Right lobe of liver (tissue), 6 donors: Measurements from ENCODE around the gene ARPP21. TPM values are rescaled to one million over a fixed set of nuclear protein-coding genes. Genes with fewer than 3 reads are reported as not detected.
A peak's percentile ranks its signal among the peaks of the same experiment; 100 is the strongest.

Source experiments
- ATAC-seq, 4 donors: fragments of 200-7000 bp; cut with Tn5 transposase; one replicate each; pipeline ENCODE4 v1.9.1; 2020; ENCODE audit warnings: mild to moderate bottlenecking in 4 of 4, moderate library complexity in 4 of 4
- DNase-seq, 3 donors: peaks; one replicate each; pipeline ENCODE4 v3.0.0-alpha.2; 2020
- H3K27ac ChIP-seq, 3 donors: fragments of 200-600 bp; one replicate each; pipeline ENCODE4 v1.8.0; 2022
- H3K27me3 ChIP-seq, 2 donors: fragments of 200-600 bp; one replicate each; pipeline ENCODE4 v1.8.0; 2022
- H3K36me3 ChIP-seq, 4 donors: fragments of 200-600 bp; sonication (generic) in 1 of 4; one replicate each; pipeline versions ENCODE4 v1.5.1 to v1.8.0; 2017 to 2022; ENCODE audit warnings: control low read depth in 1 of 4
- H3K4me1 ChIP-seq, 4 donors: fragments of 200-600 bp; sonication (generic) in 1 of 4; one replicate each; pipeline versions ENCODE4 v1.5.1 to v1.8.0; 2017 to 2022; ENCODE audit warnings: control low read depth in 1 of 4
- H3K4me3 ChIP-seq, 3 donors: fragments of 200-600 bp; one replicate each; pipeline ENCODE4 v1.8.0; 2022
- H3K9me3 ChIP-seq, 4 donors: fragments of 200-600 bp; sonication (generic) in 1 of 4; one replicate each; pipeline versions ENCODE4 v1.5.1 to v1.8.0; 2017 to 2022; ENCODE audit warnings: control low read depth in 1 of 4
- POLR2A ChIP-seq: fragments of 450-650 bp; IDR thresholded peaks from one replicate; pipeline ENCODE4 v1.6.1; 2017; ENCODE audit warnings: antibody characterized with exemption, mild to moderate bottlenecking
- WGBS: methylation state at CpG from one replicate; pipeline ENCODE4 v1.1.6; 2018; ENCODE audit warnings: low coverage, low lambda C conversion rate; ENCODE audit not compliant: insufficient coverage; ENCODE audit errors: missing lambda C conversion rate; 5-methylcytosine and 5-hydroxymethylcytosine counted together
- intact Hi-C, 2 donors: fragments of 100-400 bp; cut with DNase I; formaldehyde crosslinking; loops; one replicate each; pipeline versions ENCODE4 v1.11.2 to v1.14.1; 2022
- total RNA-seq, 6 experiments: library from RNA; depleted of rRNA in 2 of 6; stranded (reverse); fragments of >200 nt in 2 of 6; fragmentation: NEBNext Ultra II Directional in 3 of 6; extraction: Animal tissue kit (Norgen Biotek cat#: 25700) in 3 of 6; gene quantifications; one replicate each; pipeline versions ENCODE4 v1.1.0 to v1.2.4, GENCODE V29; 2016 to 2023
- TF ChIP-seq, protein P1 (sequence below), 4 donors: fragments of 200-600 bp in 3 of 4; fragments of 450-650 bp in 1 of 4; IDR thresholded peaks; one replicate each; pipeline versions ENCODE4 v1.5.1 to v1.8.0; 2016 to 2022; ENCODE audit warnings: antibody characterized with exemption in 4 of 4, mild to moderate bottlenecking in 2 of 4
- donor health status: DM: no; HTN: yes; CAD: no.
- donor health status: DM: no; HTN: no; CAD: no.
- donor health status: DM: no; HTN: no; CAD: no.
- donor health status: DM: no; HTN: yes; CAD: no.
- donor health status: DM: no; HTN: yes; CAD: no.

Gene ARPP21
- total RNA-seq, 6 experiments from 2014 or later: 0.51 to 1.8 (median 0.92) TPM; not detected in 1

DNA sequence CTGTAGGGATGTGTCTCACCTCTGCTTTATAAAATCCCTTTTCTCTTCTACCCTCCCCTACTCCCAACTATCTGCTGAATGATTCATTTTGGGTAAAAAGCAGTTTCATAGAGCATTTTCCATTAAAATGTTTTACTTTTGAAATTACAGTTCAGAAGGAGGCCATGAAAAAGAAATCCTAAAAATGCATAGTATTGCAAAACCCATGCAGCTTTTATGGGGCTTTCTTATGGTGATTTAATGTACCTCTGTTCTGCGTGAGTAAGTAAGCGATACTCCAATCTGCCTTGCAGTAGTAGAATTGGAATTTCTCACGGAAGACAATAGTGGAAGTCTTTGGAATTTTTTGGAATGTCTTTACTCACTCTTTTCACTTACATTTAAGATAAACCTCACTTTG, 111.9 kb downstream of the ARPP21 start:
- Histone ChIP-seq H3K4me3 (no peak overlapping the region), H3K27ac (no peak overlapping the region), H3K36me3 (no peaks in the 10 kb centered on the region), H3K4me1 (no peaks in the 10 kb centered on the region), H3K27me3 (no peaks in the 10 kb centered on the region), H3K9me3 (no peaks in the 10 kb centered on the region)
- TF ChIP-seq, protein P1, sequence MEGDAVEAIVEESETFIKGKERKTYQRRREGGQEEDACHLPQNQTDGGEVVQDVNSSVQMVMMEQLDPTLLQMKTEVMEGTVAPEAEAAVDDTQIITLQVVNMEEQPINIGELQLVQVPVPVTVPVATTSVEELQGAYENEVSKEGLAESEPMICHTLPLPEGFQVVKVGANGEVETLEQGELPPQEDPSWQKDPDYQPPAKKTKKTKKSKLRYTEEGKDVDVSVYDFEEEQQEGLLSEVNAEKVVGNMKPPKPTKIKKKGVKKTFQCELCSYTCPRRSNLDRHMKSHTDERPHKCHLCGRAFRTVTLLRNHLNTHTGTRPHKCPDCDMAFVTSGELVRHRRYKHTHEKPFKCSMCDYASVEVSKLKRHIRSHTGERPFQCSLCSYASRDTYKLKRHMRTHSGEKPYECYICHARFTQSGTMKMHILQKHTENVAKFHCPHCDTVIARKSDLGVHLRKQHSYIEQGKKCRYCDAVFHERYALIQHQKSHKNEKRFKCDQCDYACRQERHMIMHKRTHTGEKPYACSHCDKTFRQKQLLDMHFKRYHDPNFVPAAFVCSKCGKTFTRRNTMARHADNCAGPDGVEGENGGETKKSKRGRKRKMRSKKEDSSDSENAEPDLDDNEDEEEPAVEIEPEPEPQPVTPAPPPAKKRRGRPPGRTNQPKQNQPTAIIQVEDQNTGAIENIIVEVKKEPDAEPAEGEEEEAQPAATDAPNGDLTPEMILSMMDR (IDR thresholded peaks at IDR 0.05): no peak
- no peak for TF ChIP-seq POLR2A
- DNase-seq (no peak), ATAC-seq (no peak)
- WGBS: 95% methylated on average over 3 of the region's 3 CpGs
- intact Hi-C loops: no loop called here

DNA sequence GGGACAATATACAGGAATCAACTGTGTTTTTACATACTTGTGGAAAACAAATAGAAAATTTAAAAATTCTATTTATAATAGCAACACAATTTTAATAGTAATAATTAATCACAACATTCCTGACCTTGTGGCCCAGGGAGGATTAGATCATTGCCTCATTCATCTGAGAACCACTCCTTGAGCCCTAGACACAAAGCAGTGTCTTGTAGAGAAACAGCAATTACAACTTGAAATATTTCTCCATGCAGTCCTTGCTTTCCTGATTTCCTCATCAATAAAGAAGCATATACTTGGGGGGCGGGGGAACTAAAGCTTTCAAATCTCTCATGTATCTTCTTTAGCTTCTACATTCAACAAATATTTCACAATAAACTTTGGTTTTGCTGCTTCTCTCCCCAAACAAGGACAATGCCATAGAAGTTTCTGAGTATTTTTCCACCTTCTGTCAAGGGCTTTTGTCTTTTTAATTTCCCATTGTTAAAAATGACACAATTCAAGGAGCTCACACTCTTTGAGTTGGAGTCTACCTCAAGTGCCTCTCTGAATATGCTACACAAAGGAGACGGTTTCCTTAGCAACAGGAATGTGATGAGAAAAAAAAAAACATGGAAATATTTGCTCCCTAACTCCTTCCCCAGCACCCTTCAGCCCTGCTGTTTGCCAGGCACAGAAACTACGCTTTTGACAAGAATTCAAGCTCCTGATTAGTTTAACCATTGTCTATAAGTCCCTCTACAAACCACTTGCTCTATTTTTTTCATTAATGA, 118.8 kb downstream of the ARPP21 start:
- no peaks in the 10 kb centered on the region for H3K9me3 ChIP-seq
- H3K4me3 ChIP-seq: no peak overlapping the region
- TF ChIP-seq, protein P1 (IDR thresholded peaks at IDR 0.05): no peak
- no peak for TF ChIP-seq POLR2A
- H3K4me1 ChIP-seq: peaks cover 0 to 5% (median 0%) of the 10 kb centered on the region in 4 donors
- H3K36me3 ChIP-seq: no peaks in the 10 kb centered on the region
- intact Hi-C loops: no loop called here
- WGBS: 60% methylated on average over 3 of the region's 3 CpGs
- H3K27ac ChIP-seq: no peak overlapping the region
- DNase-seq: no peak
- no peak for ATAC-seq
- H3K27me3 ChIP-seq: no peaks in the 10 kb centered on the region

DNA sequence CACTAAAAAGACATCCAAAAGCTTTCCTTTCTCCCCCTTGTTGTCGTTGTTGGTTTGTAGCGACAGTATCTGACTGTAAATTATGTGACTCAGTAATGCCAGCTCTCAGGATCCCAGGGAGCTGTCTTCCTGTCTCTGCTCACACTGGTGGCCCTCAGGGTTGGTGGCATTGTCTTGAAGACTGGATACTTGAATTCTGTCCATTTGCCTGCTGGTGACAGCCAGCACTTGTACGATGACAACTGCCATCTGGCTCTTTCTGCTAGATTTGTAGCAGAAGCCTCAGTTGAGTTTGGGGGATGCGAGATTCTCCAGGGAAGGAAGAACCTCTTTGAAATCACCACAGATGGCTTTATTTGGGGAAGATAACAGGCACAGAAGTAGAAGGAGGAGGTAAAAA, 120.8 kb downstream of the ARPP21 start:
- no peaks in the 10 kb centered on the region for H3K27me3 ChIP-seq
- 64% methylated on average over 4 of the region's 4 CpGs for WGBS
- peaks cover 0 to 5% (median 0%) of the 10 kb centered on the region in 4 donors for H3K4me1 ChIP-seq
- DNase-seq (no peak), ATAC-seq (no peak)
- H3K9me3 ChIP-seq: no peaks in the 10 kb centered on the region
- no peak overlapping the region for H3K27ac ChIP-seq
- H3K36me3 ChIP-seq: no peaks in the 10 kb centered on the region
- H3K4me3 ChIP-seq: no peak overlapping the region
- TF ChIP-seq POLR2A: no peak
- TF ChIP-seq, protein P1 (IDR thresholded peaks at IDR 0.05): no peak
- intact Hi-C loops: no loop called here

DNA sequence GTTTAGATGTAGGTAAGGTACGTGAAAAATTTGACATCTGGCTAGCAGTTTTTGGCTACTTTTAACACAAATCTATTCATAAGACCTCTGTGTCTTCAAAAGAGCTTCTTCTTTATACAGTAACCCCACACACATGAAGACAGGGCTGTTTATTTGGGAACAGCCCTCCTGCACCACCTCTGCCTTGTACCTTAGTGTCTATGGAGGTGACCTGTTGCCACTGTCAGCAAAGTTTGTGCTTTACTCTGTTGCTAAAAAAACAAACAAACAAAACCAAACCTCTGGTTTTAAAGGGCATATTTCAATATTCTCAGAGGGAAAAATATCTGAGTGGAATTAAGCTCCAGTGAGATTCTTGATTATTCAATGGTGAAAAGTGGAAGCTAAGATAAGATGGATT, 122.0 kb downstream of the ARPP21 start:
- intact Hi-C loops: no loop called here
- DNase-seq (no peak), ATAC-seq (peak; percentile 49 to 56 (median 54))
- no peaks in the 10 kb centered on the region for H3K27me3 ChIP-seq
- H3K9me3 ChIP-seq: no peaks in the 10 kb centered on the region
- H3K4me1 ChIP-seq: peaks cover 0 to 5% (median 0%) of the 10 kb centered on the region in 4 donors
- WGBS: 94% methylated on average over 1 of the region's 1 CpG
- no peak overlapping the region for H3K27ac ChIP-seq
- TF ChIP-seq, protein P1 (IDR thresholded peaks at IDR 0.05): no peak
- no peak for TF ChIP-seq POLR2A
- no peaks in the 10 kb centered on the region for H3K36me3 ChIP-seq
- no peak overlapping the region for H3K4me3 ChIP-seq
